ENCODE data around the gene TCF4. TPM values are rescaled to one million over a fixed set of nuclear protein-coding genes. Genes with fewer than 3 reads are reported as not detected.

The TCF4 gene
- polyA plus RNA-seq, 1 of the 3 experiments (the other 2 are of a cell fraction): 39.1 TPM

GRCh38 chr18:55269622-55270021 is 318.4 kb downstream of the TCF4 start:
- Histone ChIP-seq H3K36me3 (replicated peaks in 1 of 2; ENCODE audit: control insufficient read depth in 1 of 2, insufficient read depth in 2 of 2, low read length in 1 of 2) (peaks cover 76 to 100% of the 10 kb centered on the region in 2 experiments), H3F3A (replicated peaks; ENCODE audit: insufficient read depth) (peaks cover 23% of the 10 kb centered on the region), H4K20me1 (ENCODE audit: insufficient read depth) (no peaks in the 10 kb centered on the region), H3K9ac (no peak overlapping the region), H3K4me2 (no peak overlapping the region), H3K9me3 (no peaks in the 10 kb centered on the region), H3K9me2 (no peaks in the 10 kb centered on the region), H3K27ac (ENCODE audit: low read depth in 2 of 2, low read length in 1 of 2) (peak overlapping the region; percentile 37 to 85), H3K79me2 (ENCODE audit: insufficient read depth) (peaks cover 36% of the 10 kb centered on the region), H3K4me3 (ENCODE audit: low read depth in 2 of 2, low read length in 1 of 2) (no peak overlapping the region), H2AFZ (ENCODE audit: low read depth) (no peak overlapping the region), H3K4me1 (ENCODE audit: control insufficient read depth in 1 of 2, insufficient read depth in 2 of 2, low read depth in 1 of 2, low read length in 1 of 2) (peaks cover 21 to 22% of the 10 kb centered on the region in 2 experiments; a peak in 3 of 4 replicates), H3K27me3 (ENCODE audit: insufficient read depth) (no peaks in the 10 kb centered on the region)
- WGBS (ENCODE audit: low lambda C conversion rate): 44% methylated on average over 5 of the region's 5 CpGs
- CTCF ChIA-PET: interaction anchor here (1.0 to 1.6 kb wide), 3 partner anchors 9 to 35 kb away, joined by 3 to 6 read pairs (median 4); no protein-coding TSS in a partner anchor
- POLR2A ChIA-PET: no interaction called here
- DNase-seq: no peak
- no peak for TF ChIP-seq RFX5 (IDR thresholded peaks at IDR 0.05; ENCODE audit: low read length)
- TF ChIP-seq FOXM1 (IDR thresholded peaks at IDR 0.05; ENCODE audit: low read depth): no peak
- no peak for TF ChIP-seq RXRA (IDR thresholded peaks at IDR 0.05; ENCODE audit: borderline replicate concordance, low read depth)
- no peak for TF ChIP-seq TAF1 (IDR thresholded peaks at IDR 0.05; ENCODE audit: borderline replicate concordance, low read depth, low read length)
- TF ChIP-seq NFIC (IDR thresholded peaks at IDR 0.05; ENCODE audit: borderline replicate concordance): peak; percentile 28; the same call in 1 of the 2 replicates
- no peak for TF ChIP-seq SMC3 (IDR thresholded peaks at IDR 0.05; ENCODE audit: low read depth, low read length)
- no peak for TF ChIP-seq FOXJ3 (CRISPR knock-in tag; IDR thresholded peaks at IDR 0.05)
- no peak for TF ChIP-seq MAX (IDR thresholded peaks at IDR 0.05; ENCODE audit: low read depth)
- no peak for TF ChIP-seq GABPA (IDR thresholded peaks at IDR 0.05; ENCODE audit: low read depth)
- TF ChIP-seq USF2 (IDR thresholded peaks at IDR 0.05; ENCODE audit: borderline replicate concordance, low read depth, low read length): no peak
- TF ChIP-seq RAD21 (IDR thresholded peaks at IDR 0.05; ENCODE audit: low read length): no peak
- no peak for TF ChIP-seq CHD2 (IDR thresholded peaks at IDR 0.05; ENCODE audit: low read length, partially characterized antibody)
- TF ChIP-seq POLR2AphosphoS5 (IDR thresholded peaks at IDR 0.05; ENCODE audit: low read depth, low read length): no peak
- TF ChIP-seq TCF12 (IDR thresholded peaks at IDR 0.05): peak; percentile 34
- TF ChIP-seq PBX3 (IDR thresholded peaks at IDR 0.05): peak; percentile 73
- TF ChIP-seq CTCF (IDR thresholded peaks at IDR 0.05): no peak
- 0 out of 2 replicates have a peak, but pooled peaks have one; percentile 19 for TF ChIP-seq USF1 (IDR thresholded peaks at IDR 0.05; ENCODE audit: borderline replicate concordance, low read depth)
- 0 out of 4 replicates have a peak, but pooled peaks of 1 of the 2 experiments have one; percentile 6 for TF ChIP-seq EP300 (IDR thresholded peaks at IDR 0.05; ENCODE audit: borderline replicate concordance in 1 of 2, low read depth in 1 of 2, low read length in 1 of 2)
- TF ChIP-seq MEF2A (IDR thresholded peaks at IDR 0.05; ENCODE audit: borderline replicate concordance, low read depth): no peak
- TF ChIP-seq TEAD4 (IDR thresholded peaks at IDR 0.05; ENCODE audit: borderline replicate concordance, insufficient read depth): no peak
- no peak for TF ChIP-seq REST (IDR thresholded peaks at IDR 0.05; ENCODE audit: low read depth, low read length)
- TF ChIP-seq GATA2 (CRISPR knock-in tag; IDR thresholded peaks at IDR 0.05): no peak
- TF ChIP-seq ZBTB33 (IDR thresholded peaks at IDR 0.05; ENCODE audit: borderline replicate concordance, low read depth): no peak
- TF ChIP-seq EZH2phosphoT487 (IDR thresholded peaks at IDR 0.05; ENCODE audit: borderline replicate concordance, low read depth): no peak
